ENCODE results near the gene TP53I3. TPM values are rescaled to one million over a fixed set of nuclear protein-coding genes. Genes with fewer than 3 reads are reported as not detected.
A peak's percentile ranks its signal among the peaks of the same experiment; 100 is the strongest.

Gene TP53I3
- total and polyA plus RNA-seq, 2 of the 4 experiments (the other 2 are of a cell fraction) = 25.5 to 42.2 TPM

GRCh38 chr2:24077535-24077877, 7.1 kb downstream of the TP53I3 start:
- 27% methylated on average over 4 of the region's 9 CpGs; no CpG with 5 or more reads in 1 of the 2 experiments for WGBS, 2 experiments (ENCODE audit: extremely low coverage in 2 of 2, insufficient read length in 1 of 2)
- ChIA-PET POLR2A (ENCODE audit: unreplicated experiment) (no interaction called here), CTCF (no interaction called here)
- no peaks in the 10 kb centered on the region; the same call in 1 of the 2 replicates for H3K9me1 ChIP-seq (ENCODE audit: insufficient read depth, low read length)
- peak overlapping the region; percentile 44 for H3K9ac ChIP-seq (ENCODE audit: low read depth, low read length)
- no peaks in the 10 kb centered on the region; the same call in 1 of the 2 replicates for H4K20me1 ChIP-seq (ENCODE audit: insufficient read depth, low read length)
- peaks cover 14 to 40% of the 10 kb centered on the region in 2 experiments; a peak in 3 of 4 replicates for H3K79me1 ChIP-seq (ENCODE audit: low read depth in 1 of 2, low read length in 2 of 2)
- peak overlapping the region; percentile 85 for H4K5ac ChIP-seq (ENCODE audit: low read depth, low read length)
- H2BK15ac ChIP-seq (ENCODE audit: low read depth, low read length) = no peak overlapping the region
- H3K14ac ChIP-seq (replicated peaks; ENCODE audit: low read depth, low read length) = peak overlapping the region; percentile 47; the same call in 1 of the 2 replicates
- H2BK20ac ChIP-seq (ENCODE audit: low read depth, low read length) = no peak overlapping the region
- DNase-seq = no peak
- peaks cover 3% of the 10 kb centered on the region; the same call in 1 of the 2 replicates for H3K4me1 ChIP-seq (ENCODE audit: control insufficient read depth, insufficient read depth, low read length)
- H2AK5ac ChIP-seq (ENCODE audit: low read depth, low read length) = 0 out of 2 replicates have a peak overlapping the region, but pooled peaks have one; percentile 5
- intact Hi-C loops (cut with micrococcal nuclease) = no loop called here
- in situ Hi-C loops (cut with MboI; ENCODE audit: low sequenced_read_pairs) = loop anchor here (10.0 kb wide), 1 partner anchor 253 kb away; no protein-coding TSS in a partner anchor
- peak overlapping the region; percentile 73 for H3K4me3 ChIP-seq (ENCODE audit: insufficient read depth, low read depth, low read length)
- no TSS peak for BruUV-seq (replicated peaks)
- peaks cover 15% of the 10 kb centered on the region for H3K36me3 ChIP-seq (ENCODE audit: control insufficient read depth, insufficient read depth, low read length)
- peak overlapping the region; percentile 96 for H2AK9ac ChIP-seq (replicated peaks; ENCODE audit: low read depth, low read length, poor library complexity)
- no peak overlapping the region for H2BK5ac ChIP-seq (ENCODE audit: low read depth, low read length, poor library complexity, severe bottlenecking)
- H3K27me3 ChIP-seq (ENCODE audit: control insufficient read depth, insufficient read depth, low read length) = no peaks in the 10 kb centered on the region
- TF ChIP-seq, protein P1, sequence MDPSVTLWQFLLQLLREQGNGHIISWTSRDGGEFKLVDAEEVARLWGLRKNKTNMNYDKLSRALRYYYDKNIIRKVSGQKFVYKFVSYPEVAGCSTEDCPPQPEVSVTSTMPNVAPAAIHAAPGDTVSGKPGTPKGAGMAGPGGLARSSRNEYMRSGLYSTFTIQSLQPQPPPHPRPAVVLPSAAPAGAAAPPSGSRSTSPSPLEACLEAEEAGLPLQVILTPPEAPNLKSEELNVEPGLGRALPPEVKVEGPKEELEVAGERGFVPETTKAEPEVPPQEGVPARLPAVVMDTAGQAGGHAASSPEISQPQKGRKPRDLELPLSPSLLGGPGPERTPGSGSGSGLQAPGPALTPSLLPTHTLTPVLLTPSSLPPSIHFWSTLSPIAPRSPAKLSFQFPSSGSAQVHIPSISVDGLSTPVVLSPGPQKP (IDR thresholded peaks at IDR 0.05; ENCODE audit: borderline replicate concordance, low read depth, low read length) = no peak
- no peak for TF ChIP-seq MXI1 (IDR thresholded peaks at IDR 0.05; ENCODE audit: borderline replicate concordance, low read depth, low read length)
- TF ChIP-seq RCOR1 (IDR thresholded peaks at IDR 0.05; ENCODE audit: insufficient replicate concordance, low read length) = no peak
- TF ChIP-seq MAFK (IDR thresholded peaks at IDR 0.05; ENCODE audit: low read depth, low read length) = no peak
- no peak for TF ChIP-seq BHLHE40 (IDR thresholded peaks at IDR 0.05; ENCODE audit: low read depth, low read length)
- no peak for TF ChIP-seq CHD1 (IDR thresholded peaks at IDR 0.05; ENCODE audit: low read depth, low read length)
- TF ChIP-seq, protein P2, sequence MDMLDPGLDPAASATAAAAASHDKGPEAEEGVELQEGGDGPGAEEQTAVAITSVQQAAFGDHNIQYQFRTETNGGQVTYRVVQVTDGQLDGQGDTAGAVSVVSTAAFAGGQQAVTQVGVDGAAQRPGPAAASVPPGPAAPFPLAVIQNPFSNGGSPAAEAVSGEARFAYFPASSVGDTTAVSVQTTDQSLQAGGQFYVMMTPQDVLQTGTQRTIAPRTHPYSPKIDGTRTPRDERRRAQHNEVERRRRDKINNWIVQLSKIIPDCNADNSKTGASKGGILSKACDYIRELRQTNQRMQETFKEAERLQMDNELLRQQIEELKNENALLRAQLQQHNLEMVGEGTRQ (IDR thresholded peaks at IDR 0.05; ENCODE audit: low read depth, low read length) = no peak
- no peak for TF ChIP-seq CTCF (conservative IDR thresholded peaks at IDR 0.05; ENCODE audit: low read depth, low read length)
- TF ChIP-seq CEBPB (IDR thresholded peaks at IDR 0.05; ENCODE audit: low read depth, low read length) = no peak
- no peak for TF ChIP-seq POLR2A (IDR thresholded peaks at IDR 0.05; ENCODE audit: low read depth, low read length)
- no peak for TF ChIP-seq NFE2L2 (IDR thresholded peaks at IDR 0.05; ENCODE audit: low read depth, low read length)
- no peak for TF ChIP-seq RAD21 (IDR thresholded peaks at IDR 0.05; ENCODE audit: low read length)
- H2AFZ ChIP-seq (replicated peaks; ENCODE audit: low read length, poor library complexity) = peak overlapping the region; percentile 91
- dilution Hi-C loops (cut with HindIII; ENCODE audit: low sequenced_read_pairs, unreplicated experiment) = no loop called here
- peak overlapping the region; percentile 63 to 77 for H4K8ac ChIP-seq (ENCODE audit: low read depth in 2 of 2, low read length in 2 of 2)
- peak overlapping the region; percentile 40; the same call in 1 of the 2 replicates for H3K27ac ChIP-seq (ENCODE audit: insufficient read depth, low read length)
- no peak for ATAC-seq (ENCODE audit: low read depth)
- H3K4ac ChIP-seq (ENCODE audit: low read depth, low read length) = peak overlapping the region; percentile 36
- H3K4me2 ChIP-seq (ENCODE audit: low read depth, low read length) = peak overlapping the region; percentile 69
- no peaks in the 10 kb centered on the region for H3K9me3 ChIP-seq (ENCODE audit: control insufficient read depth, insufficient read depth, low read length)
- H3K23ac ChIP-seq (ENCODE audit: low read depth, low read length) = 0 out of 2 replicates have a peak overlapping the region, but pooled peaks have one; percentile 31
- H3K18ac ChIP-seq (ENCODE audit: low read depth, low read length) = no peak overlapping the region
- H4K91ac ChIP-seq (ENCODE audit: insufficient read depth, low read depth, low read length) = no peak overlapping the region; the same call in 1 of the 2 replicates
- H3K56ac ChIP-seq (ENCODE audit: extremely low read depth, insufficient read depth, low read length) = no peak overlapping the region
- no peak overlapping the region for H2BK120ac ChIP-seq (ENCODE audit: low read depth, low read length)
